Measurements from ENCODE around the gene PRR30.

The PRR30 gene

DNA sequence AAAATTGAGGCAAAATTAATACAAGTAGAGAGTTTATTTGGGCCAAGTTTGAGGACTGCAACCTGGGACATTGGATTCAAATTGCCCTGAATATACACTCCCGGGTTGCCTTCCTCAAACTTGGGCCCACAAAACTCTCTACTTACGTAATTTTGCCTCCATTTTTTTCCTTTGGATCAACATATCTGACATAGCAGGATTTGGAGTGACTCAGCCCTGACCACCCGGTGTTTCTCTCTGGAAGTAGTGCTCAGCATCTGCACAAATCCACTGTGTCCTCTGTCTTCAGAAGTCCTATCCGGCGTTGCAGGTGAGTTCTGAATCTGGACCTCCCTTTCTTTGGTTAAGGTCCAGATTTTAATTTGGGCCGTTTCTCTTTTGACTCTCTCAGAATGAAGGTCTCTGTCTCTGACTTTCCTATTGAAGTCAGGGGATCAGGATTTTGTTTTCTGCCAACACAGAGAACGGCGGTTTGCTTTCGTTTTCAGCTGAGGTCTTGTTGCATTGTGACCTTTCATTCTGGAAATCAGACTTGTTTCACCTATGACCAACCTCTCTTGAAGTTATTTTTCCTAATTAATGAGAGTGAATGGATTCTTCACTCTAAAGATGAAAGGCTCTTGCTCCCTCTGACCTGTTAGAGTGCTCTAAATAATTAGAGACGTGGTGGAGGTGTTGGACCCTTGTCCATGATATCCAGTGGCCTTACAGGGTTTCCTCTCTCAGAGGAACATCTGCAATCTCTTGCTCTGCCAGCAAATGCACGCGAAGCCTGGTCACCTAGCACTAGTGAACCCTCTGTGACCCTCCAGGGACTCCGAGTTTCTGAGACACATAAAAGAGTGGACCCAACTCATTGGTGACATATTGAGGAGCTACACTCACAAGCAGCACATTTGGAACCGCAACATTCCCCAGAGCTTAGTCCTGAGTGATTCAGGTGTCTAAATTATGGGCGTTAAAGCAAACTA, 23.2 kb upstream of the PRR30 start:
- H3K4me1 Mint-ChIP-seq: no peaks in the 10 kb centered on the region
- DNase-seq (ENCODE audit: low spot score in 2 of 2) (no peak), ATAC-seq (no peak)
- no peak overlapping the region for H3K27ac Mint-ChIP-seq
- H3K9me3 Mint-ChIP-seq: no peaks in the 10 kb centered on the region
- no peak overlapping the region for H3K4me3 Mint-ChIP-seq
- H3K36me3 Mint-ChIP-seq: no peaks in the 10 kb centered on the region

DNA sequence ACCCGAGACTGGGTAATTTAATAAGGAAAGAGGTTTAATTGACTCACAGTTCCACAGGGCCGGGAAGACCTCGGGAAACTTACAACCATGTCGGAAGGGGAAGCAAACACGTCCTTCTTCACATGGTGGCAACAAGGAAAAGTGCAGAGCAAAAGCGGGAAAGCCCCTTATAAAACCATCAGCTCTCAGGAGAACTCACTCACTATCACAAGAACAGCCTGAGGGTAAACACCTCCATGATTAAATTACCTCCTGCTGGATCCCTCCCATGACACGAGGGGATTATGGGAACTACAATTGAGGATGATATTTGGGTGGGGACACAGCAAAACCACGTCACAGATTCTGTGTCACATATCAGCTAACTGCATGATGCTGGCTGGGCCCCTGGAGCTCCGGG, 21.0 kb upstream of the PRR30 start:
- H3K27ac Mint-ChIP-seq: no peak overlapping the region
- H3K36me3 Mint-ChIP-seq: no peaks in the 10 kb centered on the region
- H3K9me3 Mint-ChIP-seq: no peaks in the 10 kb centered on the region

DNA sequence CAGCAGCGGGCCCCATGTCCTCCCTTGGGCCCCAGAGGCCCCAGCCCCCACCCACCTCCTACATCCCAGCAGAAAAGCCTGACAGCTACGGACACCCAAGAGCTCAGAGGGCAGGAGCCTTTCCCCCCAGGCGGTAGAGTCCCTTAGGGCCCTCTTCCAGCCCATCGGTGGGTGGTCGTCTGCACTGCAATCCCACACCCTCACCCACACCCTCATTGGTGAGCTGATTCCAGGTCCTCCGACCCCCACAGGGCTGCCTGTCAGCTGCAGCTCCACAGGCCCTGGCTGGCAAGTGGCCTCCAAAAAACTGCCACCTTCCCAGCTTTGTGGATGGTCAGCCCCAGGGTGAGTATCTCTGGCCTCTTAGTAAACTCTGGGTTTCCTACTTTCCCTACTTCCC, 20.1 kb upstream of the PRR30 start:
- no peak overlapping the region for H3K4me3 Mint-ChIP-seq
- no peaks in the 10 kb centered on the region for H3K36me3 Mint-ChIP-seq
- no peak for ATAC-seq
- DNase-seq (ENCODE audit: low spot score in 2 of 2): no peak
- H3K9me3 Mint-ChIP-seq: no peaks in the 10 kb centered on the region
- no peak overlapping the region for H3K27ac Mint-ChIP-seq
- no peaks in the 10 kb centered on the region for H3K4me1 Mint-ChIP-seq

More for the DNA sequence above, 21.0 kb upstream of the PRR30 start:
- DNase-seq (ENCODE audit: low spot score in 2 of 2) (no peak), ATAC-seq (no peak)
- no peaks in the 10 kb centered on the region for H3K4me1 Mint-ChIP-seq
- no peak overlapping the region for H3K4me3 Mint-ChIP-seq

DNA sequence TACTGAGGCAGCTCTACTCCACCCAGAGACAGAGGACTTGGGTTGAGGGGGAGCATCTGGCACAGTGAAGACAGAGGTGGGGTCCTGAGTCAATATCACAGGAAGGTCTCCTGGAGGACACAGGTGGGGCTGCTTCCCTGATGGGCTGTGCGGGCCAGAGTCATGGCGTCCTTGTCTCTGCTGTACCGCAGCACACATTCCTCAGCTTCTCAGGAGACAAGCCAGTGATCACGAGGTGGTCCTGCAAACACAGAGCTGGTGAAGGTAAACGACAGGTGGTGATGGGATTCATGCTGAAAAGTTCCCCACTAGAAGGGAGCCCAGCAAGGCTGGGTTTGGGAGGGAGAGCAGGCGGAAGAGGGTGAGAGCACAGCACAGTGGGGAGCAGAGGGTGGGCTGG, 19.3 kb upstream of the PRR30 start:
- H3K4me3 Mint-ChIP-seq: no peak overlapping the region
- H3K9me3 Mint-ChIP-seq: no peaks in the 10 kb centered on the region
- H3K4me1 Mint-ChIP-seq: no peaks in the 10 kb centered on the region
- DNase-seq (ENCODE audit: low spot score in 2 of 2) (no peak), ATAC-seq (no peak)
- no peaks in the 10 kb centered on the region for H3K36me3 Mint-ChIP-seq
- no peak overlapping the region for H3K27ac Mint-ChIP-seq

DNA sequence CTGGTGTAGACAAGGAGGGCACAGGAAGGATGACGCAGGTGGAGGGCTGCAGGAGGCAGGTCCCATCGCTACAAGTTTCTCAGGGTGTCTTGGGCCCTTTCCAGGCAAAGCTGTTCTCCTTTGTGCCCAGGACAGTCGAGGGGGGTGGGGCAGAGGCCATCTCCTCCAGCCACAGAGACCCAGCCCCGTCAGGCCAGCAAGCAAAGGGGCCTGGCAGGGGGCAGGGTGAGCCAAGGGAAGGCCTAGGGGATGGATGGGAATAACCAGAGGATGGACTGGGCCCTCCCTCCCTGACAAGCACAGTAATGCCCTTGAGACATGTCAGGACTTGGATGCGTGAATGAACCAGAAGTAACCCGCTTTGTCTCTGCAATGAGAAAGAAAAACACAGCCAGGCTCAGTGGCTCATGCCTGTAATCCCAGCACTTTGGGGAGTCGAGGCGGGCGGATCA, 15.9 kb upstream of the PRR30 start:
- Mint-ChIP-seq H3K27ac (no peak overlapping the region), H3K4me3 (no peak overlapping the region), H3K36me3 (no peaks in the 10 kb centered on the region), H3K4me1 (no peaks in the 10 kb centered on the region), H3K9me3 (no peaks in the 10 kb centered on the region)
- no peak for ATAC-seq
- no peak for DNase-seq (ENCODE audit: low spot score in 2 of 2)

DNA sequence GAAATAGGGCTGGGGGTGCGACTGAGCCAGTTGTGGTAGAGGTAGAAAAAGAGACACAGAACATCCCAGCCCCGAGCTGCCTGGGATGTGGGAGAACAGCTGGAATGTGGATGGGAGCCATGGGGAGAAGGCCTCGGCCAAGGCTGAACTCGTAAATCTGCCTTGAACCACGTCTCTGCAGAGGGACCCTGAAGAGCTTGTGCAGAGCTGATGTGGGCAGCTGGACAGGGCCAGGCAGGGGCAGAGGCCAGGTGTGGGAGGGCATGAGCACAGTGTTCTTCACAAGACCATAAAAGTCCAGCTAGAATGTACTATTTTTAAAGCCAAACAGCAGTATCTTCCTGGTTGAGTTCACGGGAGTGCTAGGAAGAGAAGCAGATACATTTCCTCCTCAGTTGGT, 15.3 kb upstream of the PRR30 start:
- ATAC-seq (no peak), DNase-seq (ENCODE audit: low spot score in 2 of 2) (no peak)
- Mint-ChIP-seq H3K27ac (no peak overlapping the region), H3K36me3 (no peaks in the 10 kb centered on the region), H3K9me3 (no peaks in the 10 kb centered on the region), H3K4me1 (no peaks in the 10 kb centered on the region), H3K4me3 (no peak overlapping the region)

DNA sequence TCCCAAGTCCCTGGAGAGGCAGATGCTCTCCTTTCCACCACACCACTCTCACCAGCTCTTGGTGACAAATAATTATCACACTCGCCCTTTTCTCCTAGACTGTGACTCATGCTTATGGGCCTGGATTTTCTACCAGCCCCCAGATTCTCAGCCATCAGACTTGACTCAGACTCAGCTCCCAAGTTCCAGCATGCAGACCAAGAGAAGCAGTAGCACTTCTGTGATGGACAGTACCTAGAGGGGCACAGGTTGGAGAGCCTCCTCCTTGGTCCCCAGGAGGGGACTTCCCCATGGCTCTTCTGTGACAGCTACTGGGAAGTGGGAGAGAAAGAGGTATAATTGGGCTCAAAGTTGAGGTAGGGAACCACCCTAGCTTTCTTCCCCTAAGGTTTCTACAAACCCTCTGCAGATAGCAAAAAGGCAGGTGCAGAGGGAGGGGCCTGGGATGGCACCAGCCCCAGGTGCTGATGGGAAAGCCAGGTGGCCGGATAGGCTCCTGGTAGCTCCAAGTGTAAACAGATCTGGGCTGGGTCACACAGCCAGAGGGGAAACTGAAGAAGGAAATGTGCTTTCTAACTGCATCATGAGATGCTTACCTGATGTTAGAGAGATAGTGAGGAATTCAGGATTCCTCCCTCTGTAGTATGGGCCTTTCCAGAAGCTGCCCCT, 13.7 kb upstream of the PRR30 start:
- Mint-ChIP-seq H3K4me1 (no peaks in the 10 kb centered on the region), H3K36me3 (no peaks in the 10 kb centered on the region), H3K4me3 (no peak overlapping the region), H3K27ac (peak overlapping the region; percentile 26), H3K9me3 (no peaks in the 10 kb centered on the region)
- DNase-seq (ENCODE audit: low spot score in 2 of 2) (no peak), ATAC-seq (peak; percentile 59)

DNA sequence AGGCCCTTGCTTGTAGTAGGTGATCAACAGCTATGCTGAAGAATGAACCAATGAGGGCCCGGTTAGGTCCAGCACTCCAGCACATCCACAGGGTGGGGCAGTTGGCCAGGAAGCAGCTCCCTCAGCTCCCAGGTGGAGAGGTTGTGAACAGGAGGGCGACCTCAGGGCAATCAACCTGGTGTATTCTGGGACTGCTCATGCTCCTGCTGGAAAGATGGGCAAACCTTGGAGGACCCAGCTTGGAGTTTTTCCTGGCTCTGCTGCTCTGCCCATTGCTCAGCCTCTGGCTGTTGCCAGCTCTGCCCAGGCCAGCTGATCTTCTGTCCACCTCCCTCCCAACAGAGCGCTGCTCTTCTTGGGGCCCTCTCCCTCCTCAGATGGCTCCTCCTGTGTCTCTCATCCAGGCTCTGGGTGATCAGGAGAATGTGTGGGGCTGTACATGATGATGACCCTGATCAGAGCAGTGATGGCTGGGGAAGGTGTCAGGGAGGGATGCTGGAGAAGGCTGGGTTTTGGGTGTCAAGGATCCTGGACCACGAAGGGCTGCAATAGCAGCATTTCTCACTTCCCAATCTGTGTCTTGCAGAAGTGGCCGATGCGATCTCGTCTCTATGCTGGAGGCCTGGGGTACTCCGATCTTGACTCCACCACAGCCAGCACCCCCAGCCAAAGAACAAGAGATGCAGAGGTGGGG, 13.0 kb upstream of the PRR30 start:
- Mint-ChIP-seq H3K27ac (peak overlapping the region; percentile 26), H3K36me3 (no peaks in the 10 kb centered on the region), H3K4me1 (no peaks in the 10 kb centered on the region), H3K4me3 (no peak overlapping the region), H3K9me3 (no peaks in the 10 kb centered on the region)
- ATAC-seq (no peak), DNase-seq (ENCODE audit: low spot score in 2 of 2) (no peak)

DNA sequence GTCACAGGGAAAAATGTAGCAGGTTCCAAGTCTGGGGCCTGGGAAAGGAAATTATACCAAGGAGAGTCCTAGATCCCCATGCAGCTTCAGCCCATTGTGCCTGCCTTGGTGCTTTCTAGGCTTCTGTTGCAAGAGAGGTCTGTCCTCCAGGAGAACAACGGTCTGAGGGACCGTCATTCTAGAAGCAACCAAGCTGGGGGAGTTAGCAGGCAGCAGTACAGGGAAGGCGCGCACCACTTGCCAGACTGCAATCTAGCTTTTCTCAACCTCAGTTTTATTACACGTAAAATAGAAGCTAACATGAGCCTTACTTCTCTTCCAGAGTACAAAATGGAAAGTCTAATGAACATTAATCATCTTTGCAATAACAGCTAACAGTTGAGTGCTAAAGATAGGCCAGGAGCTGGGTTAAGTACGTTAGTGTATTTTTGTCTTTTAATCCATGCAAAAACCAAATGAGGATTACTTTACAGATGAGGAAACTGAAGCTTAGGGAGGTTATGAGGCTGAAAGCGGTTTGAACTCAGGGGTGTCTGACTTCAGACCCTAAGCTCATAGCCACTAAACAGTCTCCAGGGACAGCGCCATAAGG, 11.5 kb upstream of the PRR30 start:
- Mint-ChIP-seq H3K4me1 (no peaks in the 10 kb centered on the region), H3K27ac (no peak overlapping the region), H3K36me3 (no peaks in the 10 kb centered on the region), H3K9me3 (no peaks in the 10 kb centered on the region), H3K4me3 (no peak overlapping the region)
- no peak for ATAC-seq
- no peak for DNase-seq (ENCODE audit: low spot score in 2 of 2)

DNA sequence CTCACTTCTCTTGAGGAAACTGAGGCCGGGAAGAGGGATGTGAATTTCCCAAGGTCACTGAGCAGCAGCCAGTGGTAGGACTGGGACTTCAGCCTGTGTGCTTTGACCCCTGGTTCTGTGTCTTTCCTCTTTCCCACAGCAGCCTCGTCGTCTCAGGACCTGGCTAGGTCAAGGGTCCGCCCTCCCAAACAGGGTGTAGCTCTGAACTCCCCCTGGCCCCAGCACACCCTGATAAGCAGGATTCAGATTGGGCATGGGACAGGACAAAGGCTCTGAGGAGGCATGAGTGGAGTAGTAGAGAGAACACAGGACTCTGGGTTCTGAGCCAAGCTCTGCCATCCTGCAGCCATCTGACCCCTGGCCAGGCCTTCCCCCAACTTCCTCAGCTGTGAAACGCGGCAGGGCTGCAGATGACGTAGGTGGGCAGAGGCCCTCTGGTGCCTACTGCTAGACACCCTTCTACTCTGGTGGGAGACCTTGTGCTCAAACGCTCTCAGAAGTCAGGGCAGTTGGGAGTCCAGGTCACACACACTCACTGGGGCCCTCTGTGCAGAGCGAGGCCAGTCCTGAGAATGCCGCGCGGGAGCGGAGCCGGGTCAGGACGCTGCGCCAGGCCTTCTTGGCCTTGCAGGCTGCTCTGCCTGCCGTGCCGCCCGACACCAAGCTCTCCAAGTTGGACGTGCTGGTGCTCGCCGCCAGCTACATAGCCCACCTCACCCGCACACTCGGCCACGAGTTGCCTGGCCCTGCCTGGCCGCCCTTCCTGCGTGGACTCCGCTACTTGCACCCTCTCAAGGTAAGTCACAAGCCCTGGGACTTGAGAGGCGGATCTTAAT, 10.6 kb upstream of the PRR30 start:
- no peaks in the 10 kb centered on the region for H3K36me3 Mint-ChIP-seq
- ATAC-seq: no peak

DNA sequence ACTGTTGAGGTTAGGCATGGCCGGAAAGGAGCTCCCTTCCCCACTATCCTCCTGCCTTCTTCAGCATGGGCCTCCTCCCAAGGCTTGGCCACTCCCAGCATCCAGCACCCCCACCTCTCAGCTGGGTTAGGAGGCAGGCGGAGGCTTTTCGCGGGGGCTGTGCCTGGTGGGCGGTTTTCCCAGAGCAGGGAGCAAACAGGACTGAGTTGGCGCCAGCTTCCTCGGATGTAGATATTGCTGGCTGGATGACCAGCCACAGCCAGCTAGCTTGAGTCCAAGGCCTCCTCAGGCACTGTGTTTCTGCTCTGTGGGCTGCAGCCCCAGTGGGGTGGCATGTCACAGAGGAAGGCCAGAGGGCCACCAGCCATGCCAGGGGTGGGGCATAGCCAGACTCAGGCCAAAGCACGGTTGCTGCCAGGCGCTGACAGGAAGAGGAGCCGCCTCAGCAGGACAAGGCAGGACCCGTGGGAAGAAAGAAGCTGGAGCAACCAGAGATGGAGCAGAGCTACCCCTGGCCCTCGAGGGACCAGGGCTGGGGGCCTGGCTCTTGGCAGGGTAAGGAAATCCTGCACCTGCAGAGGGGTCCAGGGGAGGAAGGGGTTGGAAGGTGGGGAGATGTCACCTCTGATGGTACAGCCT, 9.7 kb upstream of the PRR30 start, which contains the start of gene TCF23:
Gene TCF23 (plus strand): TSS at position 204 of the 639 bp plus-strand sequence. CDS start 130 bp downstream, at position 334.
- H3K4me3 Mint-ChIP-seq: no peak within 1 kb of the TSS
- no peaks in the 10 kb centered on the region for H3K9me3 Mint-ChIP-seq
- ATAC-seq (no peak), DNase-seq (ENCODE audit: low spot score in 2 of 2) (no peak)
- H3K27ac Mint-ChIP-seq: no peak within 1 kb of the TSS
- H3K36me3 Mint-ChIP-seq: no peaks in the 10 kb centered on the region
- no peaks in the 10 kb centered on the region for H3K4me1 Mint-ChIP-seq

More for the DNA sequence above, 10.6 kb upstream of the PRR30 start:
- Mint-ChIP-seq H3K4me3 (no peak overlapping the region), H3K27ac (no peak overlapping the region), H3K4me1 (no peaks in the 10 kb centered on the region), H3K9me3 (no peaks in the 10 kb centered on the region)
- no peak for DNase-seq (ENCODE audit: low spot score in 2 of 2)

DNA sequence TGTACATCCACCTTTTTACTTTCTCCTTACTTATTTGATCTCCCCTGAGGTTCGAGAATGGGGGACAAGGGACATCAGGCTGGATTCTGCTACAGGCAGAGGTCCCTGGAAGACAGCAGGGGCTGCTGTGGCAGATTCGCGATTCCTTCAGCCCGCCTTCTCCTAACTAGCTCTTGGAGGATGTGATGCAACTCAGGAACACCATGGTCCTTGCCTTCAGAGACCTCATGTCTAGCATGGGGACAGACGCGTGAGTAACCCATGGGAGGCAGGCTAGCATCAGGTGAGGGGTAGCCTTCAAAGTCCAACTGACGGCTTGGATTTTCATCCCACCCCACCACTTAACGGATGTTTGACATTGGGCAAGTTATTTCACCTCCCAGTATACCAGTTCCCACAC, 8.7 kb upstream of the PRR30 start:
- Mint-ChIP-seq H3K4me3 (no peak overlapping the region), H3K27ac (no peak overlapping the region), H3K4me1 (no peaks in the 10 kb centered on the region), H3K36me3 (no peaks in the 10 kb centered on the region), H3K9me3 (no peaks in the 10 kb centered on the region)
- DNase-seq (ENCODE audit: low spot score in 2 of 2) (no peak), ATAC-seq (no peak)

DNA sequence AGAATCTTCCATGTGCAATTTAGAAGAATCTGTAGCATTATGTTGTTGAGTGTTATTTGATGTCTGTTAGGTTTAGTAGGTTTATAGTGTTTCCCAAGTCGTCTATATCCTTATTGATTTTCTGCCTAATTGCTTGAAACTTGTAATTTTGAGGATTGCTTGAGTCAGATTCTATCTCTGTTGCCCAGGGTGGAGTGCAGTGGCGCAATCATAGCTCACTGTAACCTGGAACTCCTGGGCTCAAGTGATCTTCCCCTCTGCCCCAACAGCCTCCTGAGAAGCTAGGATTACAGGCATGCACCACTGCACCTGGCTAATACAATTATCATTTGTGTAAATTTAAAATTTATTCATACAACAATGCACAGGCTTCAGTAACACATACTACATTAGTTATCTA, 6.5 kb upstream of the PRR30 start:
- no peak overlapping the region for H3K27ac Mint-ChIP-seq
- ATAC-seq (no peak), DNase-seq (ENCODE audit: low spot score in 2 of 2) (no peak)
- H3K4me1 Mint-ChIP-seq: no peaks in the 10 kb centered on the region
- no peaks in the 10 kb centered on the region for H3K36me3 Mint-ChIP-seq
- no peak overlapping the region for H3K4me3 Mint-ChIP-seq
- no peaks in the 10 kb centered on the region for H3K9me3 Mint-ChIP-seq

DNA sequence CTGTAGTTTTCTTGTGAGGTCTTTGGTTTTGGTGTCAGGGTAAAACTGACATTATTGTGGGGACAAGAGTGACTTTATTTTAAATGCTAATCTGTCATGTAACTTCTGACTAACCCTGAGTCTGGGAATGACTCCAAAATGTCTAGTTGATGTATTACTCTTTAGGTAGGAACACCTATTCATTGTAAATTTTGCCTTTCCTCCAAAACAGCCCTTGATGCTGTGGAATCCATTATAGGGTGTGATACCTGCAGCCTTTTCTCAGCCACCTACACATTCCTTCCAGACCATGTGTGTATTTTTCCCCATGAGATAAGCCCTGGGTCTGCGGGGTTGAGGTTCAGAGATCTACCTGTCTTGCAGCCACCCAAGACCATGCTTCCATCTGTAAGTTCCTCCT, 4.1 kb upstream of the PRR30 start:
- Mint-ChIP-seq H3K27ac (no peak overlapping the region), H3K9me3 (no peaks in the 10 kb centered on the region), H3K4me1 (no peaks in the 10 kb centered on the region), H3K36me3 (no peaks in the 10 kb centered on the region), H3K4me3 (no peak overlapping the region)
- DNase-seq (ENCODE audit: low spot score in 2 of 2) (no peak), ATAC-seq (no peak)

Data from stimulated activated effector memory CD8-positive, alpha-beta T cell treated with anti-CD3 and anti-CD28 coated beads, Interleukin-12 subunit alpha, Interleukin-12 subunit beta, amount 100 ng/mL, for 72 hours (primary cell).